Stimulated activated CD8-positive, alpha-beta memory T cell treated with anti-CD3 and anti-CD28 coated beads, Interleukin-2, amount 100 ng/mL, for 1 hour (primary cell): ENCODE measurements around the gene MYL4.
"Not testable (repeated sequence)": the region's sequence is repeated elsewhere in the genome, so short reads cannot be mapped to it uniquely, and the experiment has no call there.

Experiments used
- DNase-seq, 2 donors: peaks; one replicate each; pipeline ENCODE4 v3.0.0-alpha.2; 2020; ENCODE audit warnings: low read depth in 2 of 2

MYL4 gene

DNA sequence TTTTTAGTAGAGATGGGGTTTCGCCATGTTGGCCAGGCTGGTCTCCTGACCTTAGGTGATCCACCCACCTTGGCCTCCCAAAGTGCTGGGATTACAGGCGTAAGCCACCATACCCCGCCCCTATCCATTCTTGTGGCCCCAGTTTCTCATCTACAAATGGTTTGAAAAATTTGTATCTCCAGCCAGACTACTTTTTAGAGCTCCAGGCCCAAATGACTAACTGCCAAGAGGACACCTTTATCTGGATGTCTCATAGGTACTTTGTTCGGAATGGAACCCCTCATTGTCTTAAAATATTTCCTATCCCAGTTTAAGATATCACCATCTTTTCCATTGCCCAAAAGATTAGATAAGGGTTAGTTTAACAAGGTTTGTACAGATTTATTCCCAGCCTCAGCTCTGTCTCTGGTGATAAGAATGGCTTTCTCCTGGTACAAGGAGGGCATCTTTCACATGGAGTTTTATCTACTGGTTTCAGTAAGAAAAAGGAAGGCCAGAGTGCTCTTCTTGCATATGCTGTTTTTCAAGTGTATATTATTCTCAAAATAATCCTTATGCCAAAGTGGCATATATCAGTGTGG is 15.1 kb upstream of the MYL4 start:
- no peak for DNase-seq

- no peak for DNase-seq
Observed at GRCh38 chr17:47197821-47198220, 11.3 kb upstream of the MYL4 start.

DNA sequence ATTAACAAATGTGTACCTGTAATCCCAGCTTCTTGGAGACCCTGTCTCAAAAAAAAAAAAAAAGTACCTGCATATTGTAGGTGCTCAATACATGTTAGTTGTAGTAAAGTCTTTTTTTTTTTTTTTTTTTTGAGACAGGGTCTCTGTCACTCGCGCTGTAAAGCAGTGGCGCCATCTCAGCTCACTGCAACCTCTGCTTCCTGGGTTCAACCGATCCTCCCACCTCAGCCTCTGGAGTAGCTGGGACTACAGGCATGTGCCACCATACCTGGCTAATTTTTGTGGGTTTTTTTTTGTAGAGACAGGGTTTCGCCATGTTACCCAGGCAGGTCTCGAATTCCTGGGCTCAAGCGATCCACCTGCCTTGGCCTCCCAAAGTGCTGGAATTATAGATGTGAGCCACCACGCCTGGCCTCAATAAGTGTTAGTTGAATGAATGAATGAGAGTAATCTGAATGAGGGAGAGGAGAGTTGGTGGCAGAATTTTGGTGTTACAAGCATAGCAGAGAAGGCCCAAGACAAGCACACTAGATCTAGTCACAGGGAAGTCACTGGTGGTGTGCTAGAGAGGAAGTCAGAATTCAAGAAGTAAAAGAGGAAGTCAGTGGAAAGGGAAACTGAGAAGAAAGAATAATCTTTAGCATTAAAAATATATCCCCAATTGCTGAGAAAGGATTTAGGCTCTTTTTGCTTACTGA is 9.4 kb upstream of the MYL4 start:
- no peak for DNase-seq

GRCh38 chr17:47200325-47200664 is 8.9 kb upstream of the MYL4 start:
- no peak for DNase-seq

GRCh38 chr17:47201166-47201565 is 8.0 kb upstream of the MYL4 start:
- DNase-seq: no peak

DNA sequence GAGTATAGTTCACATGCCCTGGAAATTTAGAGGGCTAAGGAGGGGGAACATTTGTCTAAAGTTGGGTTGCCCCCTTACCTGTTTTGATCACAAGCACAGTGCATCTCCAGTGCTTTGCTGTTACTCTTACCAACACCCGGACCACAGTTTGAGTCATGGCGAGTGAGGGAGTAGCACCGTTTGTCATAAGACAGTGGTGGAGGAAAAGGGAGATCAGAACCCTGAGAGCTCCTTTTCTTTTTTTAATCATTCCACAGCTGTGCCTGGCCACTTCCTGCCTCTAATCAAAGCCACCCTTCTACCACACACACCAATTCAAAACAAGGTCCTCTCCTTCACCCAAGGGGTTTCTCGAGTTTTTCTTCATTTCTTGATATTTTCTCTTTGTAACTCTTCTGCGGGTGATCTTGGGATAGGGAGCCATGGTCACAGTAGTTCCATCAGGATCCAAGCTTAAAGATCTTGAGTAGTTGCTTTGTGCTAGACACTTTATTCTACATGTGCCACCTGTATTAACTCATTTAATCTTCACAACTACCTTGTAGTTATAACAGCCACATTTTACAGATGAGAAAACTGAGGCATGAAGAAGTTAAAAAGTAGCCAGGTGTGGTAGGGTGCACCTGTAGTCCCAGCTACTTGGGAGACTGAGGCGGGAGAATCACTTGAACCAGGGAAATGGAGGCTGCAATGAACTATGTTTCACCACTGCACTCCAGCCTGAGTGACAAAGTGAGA is 5.0 kb upstream of the MYL4 start:
- peak in 1 of 2 donors; percentile 22 for DNase-seq

DNA sequence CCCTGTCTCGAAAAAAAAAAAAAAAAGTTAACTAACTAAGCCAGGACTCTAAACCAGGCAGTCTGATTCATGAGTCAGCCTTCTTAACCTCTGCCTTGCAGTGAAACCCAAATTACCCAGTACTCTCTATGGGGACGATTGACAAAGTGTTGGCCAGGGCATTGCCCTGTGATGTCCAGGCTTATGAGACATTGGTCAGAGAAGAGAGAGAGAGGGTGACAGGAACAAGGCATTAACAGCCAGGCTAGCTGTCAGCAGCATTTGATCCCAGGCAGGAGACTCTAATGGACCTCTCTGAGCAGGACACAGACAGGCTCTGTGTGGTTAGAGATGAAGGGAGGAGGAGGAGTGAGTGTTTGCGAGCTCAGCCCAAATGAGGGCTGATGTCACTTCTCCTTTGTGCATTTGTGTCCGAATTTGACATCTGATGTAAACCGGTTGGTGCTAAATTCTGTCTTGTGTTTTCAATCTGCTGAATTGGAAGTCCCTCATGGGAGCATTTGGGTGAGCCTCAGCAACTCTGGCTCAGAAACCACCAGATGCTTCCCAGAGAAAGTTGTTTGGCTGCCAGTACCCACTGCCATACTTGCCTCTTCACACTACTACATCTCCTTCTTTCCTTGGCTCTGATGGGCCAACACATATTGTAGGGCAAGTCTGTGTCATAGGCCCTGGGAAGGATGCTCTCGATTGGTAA is 4.3 kb upstream of the MYL4 start:
- DNase-seq: no peak

- peak in 1 of 2 donors; percentile 39 for DNase-seq
Observed at GRCh38 chr17:47205419-47205963, 3.7 kb upstream of the MYL4 start.

GRCh38 chr17:47207143-47208067 is 1.7 kb upstream of the MYL4 start:
- no peak for DNase-seq

DNA sequence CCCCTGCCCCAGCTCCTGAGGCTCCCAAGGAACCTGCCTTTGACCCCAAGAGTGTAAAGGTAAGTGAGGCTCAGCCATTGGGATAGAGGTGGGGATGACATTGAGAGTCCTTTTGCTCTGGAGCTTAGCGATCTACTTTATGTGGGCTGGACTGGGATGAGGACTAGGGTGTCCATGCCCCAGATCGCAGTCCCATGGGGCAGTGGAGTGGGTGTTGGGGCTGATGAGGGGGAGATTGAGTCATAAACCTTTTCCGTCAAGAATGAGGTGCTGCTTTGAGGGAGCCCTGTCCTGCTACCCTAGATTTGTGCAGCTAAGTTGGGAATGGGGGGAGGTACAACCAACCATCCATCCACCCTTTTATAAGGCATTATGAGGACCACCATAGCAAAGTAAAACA is 351 bp downstream of the MYL4 start:
- no peak for DNase-seq

GRCh38 chr17:47210105-47210504 is 957 bp downstream of the MYL4 start:
- DNase-seq: no peak

DNA sequence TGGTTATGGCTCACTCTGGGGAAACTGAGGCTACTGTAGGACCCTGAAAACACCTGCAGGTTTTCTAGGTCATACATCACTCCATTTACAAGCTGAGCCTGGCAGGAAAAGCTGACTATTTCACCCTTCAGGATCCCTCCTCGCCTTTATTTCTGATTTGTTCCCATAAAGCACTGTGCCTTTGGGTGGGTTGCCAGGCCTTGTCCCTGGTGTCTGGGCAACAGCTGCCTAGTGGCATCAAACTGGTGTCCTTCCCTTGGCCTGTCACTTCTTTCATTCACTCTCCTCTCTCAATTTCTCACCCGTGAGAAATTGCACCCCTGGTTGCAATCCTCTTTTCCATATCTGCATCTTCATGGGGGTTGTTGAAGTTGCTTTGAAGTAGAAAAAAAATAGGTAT is 1.6 kb downstream of the MYL4 start:
- no peak for DNase-seq

GRCh38 chr17:47212458-47212857 is 3.3 kb downstream of the MYL4 start:
- no peak for DNase-seq

GRCh38 chr17:47213540-47213939 is 4.4 kb downstream of the MYL4 start:
- DNase-seq: no peak

- DNase-seq: no peak
Observed at GRCh38 chr17:47214931-47215330, 5.8 kb downstream of the MYL4 start.

DNA sequence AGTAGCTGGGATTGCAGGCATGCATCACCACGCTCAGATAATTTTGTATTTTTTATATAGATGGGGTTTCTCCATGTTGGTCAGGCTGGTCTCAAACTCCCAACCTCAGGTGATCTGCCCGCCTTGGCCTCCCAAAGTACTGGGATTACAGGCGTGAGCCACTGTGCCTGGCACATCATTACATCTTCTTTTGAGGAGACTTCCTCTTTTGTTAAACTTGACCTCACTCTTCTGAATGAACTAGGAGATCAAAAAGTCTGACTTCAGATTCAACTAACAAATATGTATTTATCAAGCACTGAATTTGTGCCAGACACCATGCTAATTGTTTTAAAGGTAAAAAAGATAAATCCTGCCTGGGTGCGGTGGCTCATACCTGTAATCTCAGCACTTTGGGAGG is 7.7 kb downstream of the MYL4 start:
- not testable (repeated sequence) for DNase-seq

DNA sequence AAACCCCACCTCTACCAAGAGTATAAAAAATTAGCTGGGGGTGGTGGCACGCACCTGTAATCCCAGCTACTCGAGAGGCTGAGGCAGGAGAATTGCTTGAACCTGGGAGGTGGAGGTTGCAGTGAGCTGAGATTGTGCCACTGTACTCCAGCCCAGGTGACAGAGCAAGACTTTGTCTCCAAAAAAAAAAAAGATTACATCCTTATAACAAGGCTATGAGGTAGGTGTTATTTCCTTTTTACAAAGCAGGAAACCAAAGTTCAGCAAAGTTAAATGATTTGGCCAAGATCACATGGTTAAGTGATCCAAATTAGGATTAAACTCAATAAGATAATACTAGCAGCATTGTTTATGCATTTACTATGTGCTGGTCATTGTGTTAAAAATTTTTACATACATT is 8.1 kb downstream of the MYL4 start:
- DNase-seq: not testable (repeated sequence)

DNA sequence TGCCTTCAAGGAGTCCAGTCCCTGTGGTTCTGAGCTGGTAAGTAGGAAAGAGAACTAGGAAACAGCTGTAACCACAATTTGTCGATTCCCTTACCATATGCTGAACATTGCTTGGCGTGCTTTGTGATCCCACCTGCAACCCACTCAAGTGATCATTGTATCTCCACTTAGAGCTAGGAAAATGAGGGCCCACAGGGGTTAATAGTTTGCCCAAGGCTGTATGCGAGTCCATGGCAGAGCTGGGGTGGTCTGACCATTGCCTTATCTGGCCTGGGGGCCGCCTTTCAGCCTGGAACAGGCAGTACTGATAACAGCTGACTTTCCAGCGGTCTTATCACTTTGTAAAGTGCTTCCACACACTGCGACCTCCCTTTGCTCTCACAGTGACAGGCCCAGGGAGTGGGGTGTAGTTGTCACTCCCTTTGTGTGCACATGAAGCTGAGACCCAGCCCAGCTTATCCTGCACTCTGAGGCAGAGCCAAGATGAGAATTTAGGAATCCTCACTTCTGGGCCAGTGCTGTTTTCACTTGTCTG is 9.8 kb downstream of the MYL4 start:
- DNase-seq: no peak

- DNase-seq: no peak
Observed at GRCh38 chr17:47219621-47220475, 10.7 kb downstream of the MYL4 start.

DNA sequence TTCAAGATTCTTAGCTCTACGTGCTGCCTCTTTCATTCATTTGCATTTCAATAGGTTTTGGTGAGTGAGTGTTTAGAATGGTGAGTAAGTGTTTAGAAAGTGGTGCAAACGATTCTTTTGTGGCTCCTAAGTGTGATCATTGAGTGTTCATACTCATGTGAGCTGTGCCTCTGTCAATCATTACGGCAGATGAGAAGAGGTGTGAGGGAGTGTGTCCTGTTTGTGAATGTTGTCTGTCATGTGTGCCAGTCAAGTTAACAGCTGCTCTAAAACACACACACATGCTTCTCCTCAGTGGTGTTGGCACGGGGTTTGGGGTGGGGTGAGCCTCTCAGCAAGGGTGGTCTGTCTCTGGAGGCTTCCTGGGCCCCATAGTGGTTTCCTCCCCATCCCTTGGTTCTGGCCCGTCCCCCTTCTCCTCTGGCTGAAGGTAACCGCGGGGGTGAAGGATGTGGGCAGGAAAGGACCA is 11.4 kb downstream of the MYL4 start:
- no peak for DNase-seq
